CD4-positive, alpha-beta memory T cell (primary cell): Measurements from ENCODE around the gene PHLDB2. TPM values are rescaled to one million over a fixed set of nuclear protein-coding genes. Genes with fewer than 3 reads are reported as not detected.

Source experiments
- CTCF ChIA-PET: fragments of 350-600 bp; sonication (Branson Sonifier 250); formaldehyde crosslinking; loops from one replicate; lab custom pipeline; 2021; ENCODE audit warnings: inconsistent platforms; ENCODE audit not compliant: partially characterized antibody; lab: Charles Lee
- POLR2A ChIA-PET: fragments of 350-600 bp; sonication (Branson Sonifier 250); formaldehyde crosslinking; loops from one replicate; lab custom pipeline; 2021; ENCODE audit not compliant: partially characterized antibody; lab: Charles Lee
- DNase-seq, 5 donors: peaks; one replicate each; pipeline versions ENCODE4 v3.0.0 to v3.0.0-alpha.2; 2020 to 2022; ENCODE audit warnings: mixed read lengths in 1 of 5
- H3K27ac ChIP-seq: one replicate; pipeline ENCODE4 v1.7.0; 2013; ENCODE audit warnings: low read depth, low read length
- H3K27me3 ChIP-seq: 2 replicates; pipeline ENCODE4 v1.7.0; 2013; ENCODE audit warnings: mild to moderate bottlenecking, low read length, moderate library complexity; ENCODE audit not compliant: insufficient read depth
- H3K36me3 ChIP-seq: 2 replicates; pipeline ENCODE4 v1.7.0; 2013; ENCODE audit warnings: mild to moderate bottlenecking, low read length, moderate library complexity; ENCODE audit not compliant: insufficient read depth
- H3K4me1 ChIP-seq: 2 replicates; pipeline ENCODE4 v1.7.0; 2013; ENCODE audit warnings: mild to moderate bottlenecking, low read length, moderate library complexity; ENCODE audit not compliant: insufficient read depth
- H3K4me3 ChIP-seq, 2 donors: one replicate each; pipeline ENCODE4 v1.7.0; 2013; ENCODE audit warnings: low read length in 2 of 2, mild to moderate bottlenecking in 1 of 2
- H3K9me3 ChIP-seq, 2 donors: one replicate each; pipeline ENCODE4 v1.7.0; 2013; ENCODE audit warnings: low read length in 2 of 2, control low read depth in 1 of 2; ENCODE audit not compliant: control insufficient read depth in 1 of 2
- H3K27ac Mint-ChIP-seq, 7 donors: one replicate each; pipeline ENCODE4 v1.8.0; 2020 to 2021; ENCODE audit warnings: mixed read lengths in 7 of 7, mild to moderate bottlenecking in 6 of 7, inconsistent platforms in 3 of 7, moderate library complexity in 3 of 7
- H3K27me3 Mint-ChIP-seq, 2 donors: one replicate each; pipeline ENCODE4 v1.8.0; 2020 to 2021; ENCODE audit warnings: mixed read lengths in 2 of 2
- H3K36me3 Mint-ChIP-seq, 2 donors: one replicate each; pipeline ENCODE4 v1.8.0; 2020 to 2021; ENCODE audit warnings: mixed read lengths in 2 of 2, inconsistent platforms in 1 of 2, mild to moderate bottlenecking in 1 of 2
- H3K4me1 Mint-ChIP-seq, 4 donors: one replicate each; pipeline ENCODE4 v1.8.0; 2020 to 2021; ENCODE audit warnings: mixed read lengths in 4 of 4, mild to moderate bottlenecking in 1 of 4
- H3K4me3 Mint-ChIP-seq, 8 donors: one replicate each; pipeline ENCODE4 v1.8.0; 2020 to 2021; ENCODE audit warnings: mixed read lengths in 8 of 8, mild to moderate bottlenecking in 7 of 8, moderate library complexity in 6 of 8, inconsistent platforms in 3 of 8
- H3K9me3 Mint-ChIP-seq, 8 donors: one replicate each; pipeline ENCODE4 v1.8.0; 2020 to 2021; ENCODE audit warnings: mixed read lengths in 8 of 8, mild to moderate bottlenecking in 5 of 8, inconsistent platforms in 3 of 8, moderate library complexity in 1 of 8
- intact Hi-C: fragments of 100-400 bp; cut with micrococcal nuclease; formaldehyde crosslinking; loops from one replicate; pipeline ENCODE4 v1.15.1; 2023
- polyA plus RNA-seq, 2 donors: library from polyadenylated mRNA; unstranded; fragments of 300-500 nt; fragmentation: Illumina TruSeq; gene quantifications; one replicate each; pipeline ENCODE4 v1.2.3, GENCODE V29; 2021
- total RNA-seq, 2 experiments: library from RNA; stranded (reverse); gene quantifications; one replicate each; pipeline ENCODE4 v1.2.3, GENCODE V29; 2021

PHLDB2 gene
- total and polyA plus RNA-seq, 4 experiments from 2014 or later, result 2.8 to 8.5 (median 7.8) TPM

DNA sequence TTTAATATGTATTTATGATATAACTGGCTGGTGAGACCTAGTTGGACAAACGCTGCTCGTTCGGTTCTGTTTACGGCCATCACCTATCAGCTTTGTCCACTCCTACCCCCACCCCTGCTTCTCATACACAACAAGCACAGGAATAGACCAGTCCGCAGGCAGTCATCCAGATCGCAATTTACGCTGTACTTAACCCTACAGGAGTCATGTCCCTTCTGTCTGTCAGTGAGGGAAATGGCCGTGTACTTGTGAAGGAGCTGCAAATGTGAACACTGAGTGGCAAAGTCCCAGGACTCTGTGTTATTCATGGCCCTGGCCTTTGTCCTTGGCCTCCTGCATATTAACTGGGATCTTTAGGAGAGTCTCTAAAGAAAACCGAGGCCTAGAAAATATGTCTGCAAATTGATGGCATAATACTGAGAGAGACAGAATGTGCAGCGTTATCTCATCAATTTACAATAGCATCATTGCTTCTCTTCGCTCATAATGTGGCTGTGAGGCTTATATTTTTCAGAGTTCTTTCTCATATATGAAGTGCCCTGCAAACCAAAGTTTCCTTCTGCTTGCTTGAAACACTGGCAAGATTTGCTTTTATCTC, 112.6 kb downstream of the PHLDB2 start:
- POLR2A ChIA-PET, result interaction anchor here (1.2 kb wide), 1 partner anchor 8 kb away, joined by 3 read pairs; no protein-coding TSS in a partner anchor
- no peaks in the 10 kb centered on the region for H3K9me3 ChIP-seq
- Mint-ChIP-seq H3K4me1 (peaks cover 2 to 6% (median 4%) of the 10 kb centered on the region in 4 donors), H3K9me3 (no peaks in the 10 kb centered on the region), H3K27me3 (no peaks in the 10 kb centered on the region), H3K4me3 (no peak overlapping the region), H3K36me3 (peaks cover 0 to 1% of the 10 kb centered on the region in 2 donors), H3K27ac (no peak overlapping the region)
- DNase-seq, result no peak
- no peaks in the 10 kb centered on the region for H3K27me3 ChIP-seq
- CTCF ChIA-PET, result interaction anchor here (1.0 to 14.8 kb wide), 2 partner anchors 111 to 254 kb away, joined by 4 to 423 read pairs; no protein-coding TSS in a partner anchor
- H3K4me1 ChIP-seq, result no peaks in the 10 kb centered on the region
- intact Hi-C loops, result loop anchor here (10.0 kb wide), 1 partner anchor 103 kb away; no protein-coding TSS in a partner anchor
- no peaks in the 10 kb centered on the region for H3K36me3 ChIP-seq
- H3K27ac ChIP-seq, result no peak overlapping the region
- no peak overlapping the region for H3K4me3 ChIP-seq

DNA sequence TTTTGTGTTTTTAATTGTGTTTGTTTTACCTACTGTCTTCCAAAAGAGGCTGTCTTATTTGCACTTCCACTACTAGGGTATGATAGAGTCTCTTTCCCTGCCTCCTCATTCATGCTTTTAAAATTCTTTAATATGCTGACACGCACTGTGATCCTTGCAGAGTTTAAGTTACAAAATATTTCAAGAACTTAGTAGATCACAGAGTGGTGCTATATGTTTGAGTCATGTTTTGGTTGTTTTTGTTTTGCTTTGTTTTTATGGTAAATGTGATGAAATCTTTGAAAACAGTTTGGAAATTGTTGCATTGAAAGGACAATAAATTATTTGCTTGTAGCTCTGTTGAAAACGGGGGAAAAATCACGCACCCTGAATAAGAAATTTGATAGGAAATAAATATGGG, 113.8 kb downstream of the PHLDB2 start:
- CTCF ChIA-PET, result interaction anchor here (0.6 to 14.8 kb wide), 3 partner anchors 14 to 255 kb away, joined by 3 to 423 read pairs (median 3); no protein-coding TSS in a partner anchor
- no peak overlapping the region for H3K4me3 Mint-ChIP-seq
- H3K4me3 ChIP-seq, result no peak overlapping the region
- H3K9me3 Mint-ChIP-seq, result no peaks in the 10 kb centered on the region
- H3K9me3 ChIP-seq, result no peaks in the 10 kb centered on the region
- H3K27ac Mint-ChIP-seq, result no peak overlapping the region
- H3K4me1 Mint-ChIP-seq, result no peaks in the 10 kb centered on the region
- no peak overlapping the region for H3K27ac ChIP-seq
- no peaks in the 10 kb centered on the region for H3K4me1 ChIP-seq
- no peaks in the 10 kb centered on the region for H3K27me3 ChIP-seq
- peaks cover 0 to 1% of the 10 kb centered on the region in 2 donors for H3K36me3 Mint-ChIP-seq
- H3K27me3 Mint-ChIP-seq, result no peaks in the 10 kb centered on the region
- intact Hi-C loops, result loop anchor here (10.0 kb wide), 1 partner anchor 102 kb away; no protein-coding TSS in a partner anchor
- no peaks in the 10 kb centered on the region for H3K36me3 ChIP-seq
- POLR2A ChIA-PET, result no interaction called here
- DNase-seq, result no peak

DNA sequence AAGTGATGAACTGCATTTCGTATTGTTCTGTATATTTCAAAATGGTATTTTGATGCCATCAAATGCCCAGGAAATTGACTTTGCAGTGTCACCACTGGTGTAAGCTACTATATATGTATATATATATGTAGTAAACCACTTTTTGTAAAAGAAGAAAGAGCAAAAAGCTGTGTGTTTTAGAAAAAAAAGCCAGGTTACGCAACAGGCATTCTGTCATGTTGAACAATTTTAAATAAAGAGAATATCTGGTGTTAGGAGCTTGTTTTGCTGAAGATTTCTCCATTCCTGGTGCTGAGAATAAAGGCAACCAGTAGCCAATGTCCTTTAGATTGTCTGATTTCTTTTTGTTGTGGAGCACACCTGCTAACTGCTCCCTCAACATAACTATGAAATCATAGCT, 116.1 kb downstream of the PHLDB2 start:
- Histone ChIP-seq H3K36me3 (no peaks in the 10 kb centered on the region), H3K4me3 (no peak overlapping the region), H3K27me3 (no peaks in the 10 kb centered on the region), H3K9me3 (no peaks in the 10 kb centered on the region), H3K4me1 (peaks cover 11% of the 10 kb centered on the region), H3K27ac (no peak overlapping the region)
- Mint-ChIP-seq H3K4me1 (peaks cover 8 to 15% (median 10%) of the 10 kb centered on the region in 4 donors), H3K27me3 (no peaks in the 10 kb centered on the region), H3K4me3 (no peak overlapping the region), H3K36me3 (peaks cover 0 to 10% of the 10 kb centered on the region in 2 donors), H3K27ac (no peak overlapping the region), H3K9me3 (no peaks in the 10 kb centered on the region)
- CTCF ChIA-PET, result interaction anchor here (0.9 to 1.7 kb wide), 5 partner anchors 14 to 359 kb away, joined by 3 to 8 read pairs (median 3); partner anchors contain the start of gene C3orf52
- intact Hi-C loops, result loop anchor here (5.0 to 10.0 kb wide), 2 partner anchors 100 to 428 kb away; no protein-coding TSS in a partner anchor
- POLR2A ChIA-PET, result no interaction called here
- DNase-seq, result no peak

DNA sequence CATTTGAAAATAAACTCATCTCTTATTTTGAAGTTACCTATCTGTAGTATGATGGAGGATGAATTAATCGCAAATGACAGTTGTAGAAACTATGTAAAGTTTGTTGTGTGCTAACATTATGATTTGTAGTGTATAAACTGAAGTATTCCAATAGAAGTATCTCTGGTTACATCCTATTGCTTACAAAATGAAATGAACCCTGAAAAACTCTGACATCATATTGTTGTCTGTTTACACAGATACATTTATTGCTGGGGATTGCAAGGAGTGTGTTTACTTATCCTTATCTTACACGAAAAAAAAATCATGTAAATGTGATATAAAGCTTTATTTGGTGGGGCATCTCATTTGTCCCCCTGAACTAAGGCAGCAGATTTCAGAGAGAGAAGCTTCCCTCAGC, 117.2 kb downstream of the PHLDB2 start:
- Histone ChIP-seq H3K4me1 (peaks cover 22% of the 10 kb centered on the region), H3K36me3 (no peaks in the 10 kb centered on the region), H3K27me3 (no peaks in the 10 kb centered on the region), H3K4me3 (no peak overlapping the region), H3K27ac (no peak overlapping the region), H3K9me3 (no peaks in the 10 kb centered on the region)
- H3K4me1 Mint-ChIP-seq, result peaks cover 14 to 26% (median 20%) of the 10 kb centered on the region in 4 donors
- CTCF ChIA-PET, result interaction anchor here (0.9 to 4.8 kb wide), 3 partner anchors 8 to 259 kb away, joined by 3 to 29 read pairs (median 9); no protein-coding TSS in a partner anchor
- H3K27me3 Mint-ChIP-seq, result no peaks in the 10 kb centered on the region
- no peak overlapping the region for H3K4me3 Mint-ChIP-seq
- intact Hi-C loops, result loop anchor here (5.0 to 10.0 kb wide), 2 partner anchors 99 to 429 kb away; no protein-coding TSS in a partner anchor
- no peak overlapping the region for H3K27ac Mint-ChIP-seq
- H3K36me3 Mint-ChIP-seq, result peaks cover 0 to 10% of the 10 kb centered on the region in 2 donors
- POLR2A ChIA-PET, result interaction anchor here (1.1 kb wide), 1 partner anchor 13 kb away, joined by 3 read pairs; no protein-coding TSS in a partner anchor
- no peaks in the 10 kb centered on the region for H3K9me3 Mint-ChIP-seq
- no peak for DNase-seq

DNA sequence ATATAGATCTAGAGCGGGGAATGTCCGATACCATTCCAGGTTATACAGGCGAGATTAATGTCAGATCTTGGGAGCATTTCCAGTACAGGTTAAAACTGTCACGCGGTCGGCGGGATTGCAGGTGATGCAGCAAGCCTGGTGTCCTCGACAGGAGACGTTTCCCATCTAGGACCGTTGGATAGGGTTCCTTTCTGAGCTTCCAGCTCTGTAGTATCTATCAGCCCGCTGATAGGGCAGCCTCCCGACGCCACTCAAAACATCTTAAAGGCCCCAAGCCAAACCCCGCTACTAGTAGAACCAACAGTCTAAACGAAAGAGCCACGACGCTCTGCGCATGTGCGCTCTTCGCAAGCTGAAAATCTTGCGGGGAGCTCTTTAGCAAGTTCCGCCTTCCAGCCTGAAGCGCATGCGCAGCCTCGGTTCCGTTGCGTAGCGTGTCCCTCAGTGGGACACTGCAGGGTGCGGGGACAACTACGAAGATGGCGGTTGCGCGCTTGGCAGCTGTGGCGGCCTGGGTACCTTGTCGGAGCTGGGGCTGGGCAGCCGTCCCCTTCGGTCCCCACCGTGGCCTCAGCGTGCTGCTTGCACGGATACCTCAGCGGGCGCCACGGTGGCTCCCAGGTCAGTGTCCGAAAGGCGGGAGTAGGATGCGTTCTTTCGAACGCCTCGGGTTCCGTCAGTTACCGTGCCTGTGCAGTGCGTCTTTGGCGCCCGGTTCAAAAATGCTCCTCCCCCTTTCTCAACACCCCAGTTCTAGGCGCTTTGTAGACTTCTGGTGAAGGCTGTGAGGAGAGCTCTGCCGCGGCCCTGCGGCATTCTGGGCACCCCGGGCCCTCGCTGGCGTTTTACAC, 119.7 kb downstream of the PHLDB2 start, which contains the start of gene ABHD10:
TSS of gene ABHD10 (plus strand) at position 444 of the 851 bp plus-strand sequence. CDS start at position 480, 36 bp downstream.
- no peaks in the 10 kb centered on the region for H3K27me3 ChIP-seq
- H3K36me3 Mint-ChIP-seq, result peaks cover 3 to 14% of the 10 kb centered on the region in 2 donors
- peaks cover 27 to 49% (median 36%) of the 10 kb centered on the region in 4 donors for H3K4me1 Mint-ChIP-seq
- H3K27ac Mint-ChIP-seq, result peak within 1 kb of the TSS; percentile 91 to 97 (median 95)
- H3K9me3 Mint-ChIP-seq, result no peaks in the 10 kb centered on the region
- peak within 1 kb of the TSS; percentile 92 to 97 (median 92) for H3K4me3 Mint-ChIP-seq
- H3K36me3 ChIP-seq, result no peaks in the 10 kb centered on the region
- ChIA-PET POLR2A (interaction anchor here (0.6 to 3.0 kb wide), 25 partner anchors 10 to 908 kb away, joined by 3 to 36 read pairs (median 5); partner anchors contain the start of genes ATG3, PHLDB2 and SLC35A5), CTCF (interaction anchor here (0.6 to 5.3 kb wide), 18 partner anchors 10 to 909 kb away, joined by 3 to 55 read pairs (median 4); partner anchors contain the start of gene PHLDB2)
- H3K27ac ChIP-seq, result peak within 1 kb of the TSS; percentile 80
- H3K9me3 ChIP-seq, result no peaks in the 10 kb centered on the region
- peaks cover 43% of the 10 kb centered on the region for H3K4me1 ChIP-seq
- peak within 1 kb of the TSS; percentile 90 to 95 for H3K4me3 ChIP-seq
- no peaks in the 10 kb centered on the region for H3K27me3 Mint-ChIP-seq
- DNase-seq, result peak; percentile 92 to 98 (median 96)
- intact Hi-C loops, result loop anchor here (1.0 to 10.0 kb wide), 4 partner anchors 10 to 584 kb away; partner anchors contain the start of gene SLC35A5

DNA sequence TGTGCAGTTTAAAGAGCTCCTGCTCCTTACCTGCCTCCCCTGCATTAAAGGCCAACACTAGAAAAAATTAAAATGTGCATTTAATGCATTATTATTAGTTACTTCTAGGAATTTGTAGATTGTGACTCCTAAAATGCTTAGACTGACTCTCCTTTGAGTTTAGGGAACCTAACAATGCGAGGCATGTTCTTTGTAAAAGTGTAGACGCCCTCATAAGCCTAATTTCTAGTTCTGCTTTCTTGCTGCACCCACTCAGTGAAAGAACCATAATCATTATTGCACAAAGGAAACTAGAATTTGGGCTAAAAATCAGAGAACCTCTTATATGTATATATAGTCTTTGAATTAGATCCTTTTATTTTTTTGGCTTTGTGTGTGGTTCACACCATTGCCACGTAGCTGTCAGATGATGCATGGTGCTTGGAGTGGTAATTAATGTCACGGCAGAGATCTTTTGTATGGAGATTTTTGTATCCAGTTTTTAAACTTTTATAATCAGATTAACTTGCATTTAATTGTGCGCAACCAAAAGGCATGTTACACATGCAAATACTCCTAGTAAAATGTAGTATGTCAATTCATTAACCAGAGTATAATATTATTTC, 120.5 kb downstream of the PHLDB2 start:
- Histone ChIP-seq H3K9me3 (no peaks in the 10 kb centered on the region), H3K4me1 (peaks cover 50% of the 10 kb centered on the region), H3K27ac (peak overlapping the region; percentile 80), H3K27me3 (no peaks in the 10 kb centered on the region), H3K36me3 (no peaks in the 10 kb centered on the region), H3K4me3 (peak overlapping the region; percentile 90 to 95)
- intact Hi-C loops, result loop anchor here (1.0 to 10.0 kb wide), 5 partner anchors 10 to 905 kb away; partner anchors contain the start of genes NECTIN3 and SLC35A5
- DNase-seq, result peak in 3 of 5 donors; percentile 16 to 35 (median 28)
- H3K27me3 Mint-ChIP-seq, result no peaks in the 10 kb centered on the region
- peak overlapping the region; percentile 91 to 97 (median 95) for H3K27ac Mint-ChIP-seq
- H3K4me1 Mint-ChIP-seq, result peaks cover 31 to 56% (median 42%) of the 10 kb centered on the region in 4 donors
- ChIA-PET CTCF (interaction anchor here (1.0 to 5.3 kb wide), 13 partner anchors 9 to 909 kb away, joined by 3 to 55 read pairs (median 5); partner anchors contain the start of gene PHLDB2), POLR2A (interaction anchor here (0.6 to 3.0 kb wide), 22 partner anchors 9 to 909 kb away, joined by 3 to 36 read pairs (median 5); partner anchors contain the start of genes ATG3, PHLDB2 and SLC35A5)
- H3K36me3 Mint-ChIP-seq, result peaks cover 3 to 15% of the 10 kb centered on the region in 2 donors
- no peaks in the 10 kb centered on the region for H3K9me3 Mint-ChIP-seq
- peak overlapping the region; percentile 92 to 97 (median 92) for H3K4me3 Mint-ChIP-seq
